Testis (tissue), 2 donors: ENCODE results near the gene MPO.

Experiments
- POLR2A ChIP-seq: fragments of 450-650 bp; IDR thresholded peaks from one replicate; pipeline ENCODE4 v1.6.1; 2017; ENCODE audit warnings: antibody characterized with exemption, mild to moderate bottlenecking, moderate library complexity
- TF ChIP-seq, protein P1 (sequence below), 3 experiments: fragments of 450-650 bp in 2 of 3; fragments of 200-600 bp in 1 of 3; sonication (generic) in 1 of 3; IDR thresholded peaks; one replicate each; pipeline ENCODE4 v1.5.1; 2016 to 2019; ENCODE audit warnings: antibody characterized with exemption in 3 of 3, mild to moderate bottlenecking in 2 of 3, moderate library complexity in 1 of 3

DNA sequence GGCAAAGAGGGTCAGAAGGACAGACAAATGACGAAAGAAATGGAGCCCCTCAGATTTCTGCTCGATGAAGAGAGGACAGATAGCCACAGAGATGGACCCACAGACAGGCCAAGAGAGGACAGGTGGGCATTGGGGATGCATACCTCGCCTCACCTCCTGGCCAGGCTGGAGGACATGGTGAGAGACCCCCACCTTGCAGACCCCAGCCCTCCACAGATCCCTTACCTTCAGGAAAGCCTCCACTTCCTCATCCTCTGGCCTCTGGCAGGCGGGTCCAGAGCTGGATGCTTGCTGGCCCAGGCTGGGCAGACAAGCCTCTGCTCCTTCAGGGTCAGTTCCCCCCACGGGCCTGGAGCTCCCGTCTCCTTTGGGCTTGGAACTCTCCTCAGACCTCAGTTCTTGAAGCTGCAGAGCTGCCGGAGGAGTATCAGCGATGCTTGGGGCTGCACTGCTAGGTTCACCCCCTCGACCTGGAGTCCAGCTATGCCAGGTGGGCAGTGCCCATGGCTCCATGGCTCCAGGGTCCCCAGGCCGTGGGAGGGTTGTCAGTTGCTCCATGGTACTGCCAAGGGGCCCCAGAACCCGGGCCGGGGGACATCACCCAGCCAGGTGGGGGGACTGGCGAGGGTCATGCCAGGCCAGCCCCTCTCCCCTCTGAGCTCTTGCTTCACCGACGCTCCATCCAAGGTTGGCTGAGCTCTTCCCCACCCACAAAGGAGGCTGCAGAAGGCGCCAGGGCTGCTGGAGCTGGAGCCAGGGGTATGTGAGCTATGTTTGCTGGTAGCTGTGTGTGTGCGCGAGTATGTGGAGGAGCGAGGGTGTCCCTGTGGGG is 46.8 kb upstream of the MPO start:
- TF ChIP-seq POLR2A = no peak
- TF ChIP-seq, protein P1, sequence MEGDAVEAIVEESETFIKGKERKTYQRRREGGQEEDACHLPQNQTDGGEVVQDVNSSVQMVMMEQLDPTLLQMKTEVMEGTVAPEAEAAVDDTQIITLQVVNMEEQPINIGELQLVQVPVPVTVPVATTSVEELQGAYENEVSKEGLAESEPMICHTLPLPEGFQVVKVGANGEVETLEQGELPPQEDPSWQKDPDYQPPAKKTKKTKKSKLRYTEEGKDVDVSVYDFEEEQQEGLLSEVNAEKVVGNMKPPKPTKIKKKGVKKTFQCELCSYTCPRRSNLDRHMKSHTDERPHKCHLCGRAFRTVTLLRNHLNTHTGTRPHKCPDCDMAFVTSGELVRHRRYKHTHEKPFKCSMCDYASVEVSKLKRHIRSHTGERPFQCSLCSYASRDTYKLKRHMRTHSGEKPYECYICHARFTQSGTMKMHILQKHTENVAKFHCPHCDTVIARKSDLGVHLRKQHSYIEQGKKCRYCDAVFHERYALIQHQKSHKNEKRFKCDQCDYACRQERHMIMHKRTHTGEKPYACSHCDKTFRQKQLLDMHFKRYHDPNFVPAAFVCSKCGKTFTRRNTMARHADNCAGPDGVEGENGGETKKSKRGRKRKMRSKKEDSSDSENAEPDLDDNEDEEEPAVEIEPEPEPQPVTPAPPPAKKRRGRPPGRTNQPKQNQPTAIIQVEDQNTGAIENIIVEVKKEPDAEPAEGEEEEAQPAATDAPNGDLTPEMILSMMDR (IDR thresholded peaks at IDR 0.05) = no peak
